ENCODE measurements around the gene SNRPD2. TPM values are rescaled to one million over a fixed set of nuclear protein-coding genes. Genes with fewer than 3 reads are reported as not detected.
"Not testable (repeated sequence)": the region's sequence is repeated elsewhere in the genome, so short reads cannot be mapped to it uniquely, and the experiment has no call there.

Gene SNRPD2
- total and polyA plus RNA-seq, 8 donors: 77.6 to 183 (median 133) TPM

DNA sequence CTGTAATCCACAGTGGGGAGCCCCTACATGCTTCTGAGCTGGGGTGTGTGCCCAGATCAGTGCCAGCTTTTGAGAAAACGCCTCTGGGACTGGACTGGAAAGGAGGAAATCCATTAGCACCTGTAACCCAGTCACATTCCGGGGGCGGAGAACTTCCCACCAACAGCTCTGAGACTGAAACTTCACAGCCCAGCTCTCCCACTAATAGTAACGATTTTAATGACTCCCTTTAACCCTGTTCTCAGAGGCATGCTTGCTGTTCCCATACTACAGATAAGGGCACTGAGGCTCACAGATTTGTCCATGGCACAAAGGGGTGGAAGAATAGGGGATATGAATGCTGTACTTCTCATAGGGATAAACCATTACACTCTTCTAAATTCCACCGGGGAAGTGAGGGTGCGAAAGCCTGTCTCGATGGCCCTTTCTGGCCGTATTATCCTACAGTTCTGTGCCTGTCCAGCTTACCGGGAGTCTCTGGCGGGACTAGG, 38.1 kb upstream of the SNRPD2 start:
- H3K9me3 ChIP-seq: no peaks in the 10 kb centered on the region
- H3K27ac ChIP-seq: peak overlapping the region in 2 of 4 donors; percentile 9 to 57
- peaks cover 4 to 10% (median 8%) of the 10 kb centered on the region in 3 donors for H3K4me1 ChIP-seq
- H3K36me3 ChIP-seq: no peaks in the 10 kb centered on the region
- no peak for FAIRE-seq
- peak in 1 of 6 donors; percentile 30 for DNase-seq
- H3K4me3 ChIP-seq: peak overlapping the region; percentile 44 to 77 (median 58)
- TF ChIP-seq, protein P1, sequence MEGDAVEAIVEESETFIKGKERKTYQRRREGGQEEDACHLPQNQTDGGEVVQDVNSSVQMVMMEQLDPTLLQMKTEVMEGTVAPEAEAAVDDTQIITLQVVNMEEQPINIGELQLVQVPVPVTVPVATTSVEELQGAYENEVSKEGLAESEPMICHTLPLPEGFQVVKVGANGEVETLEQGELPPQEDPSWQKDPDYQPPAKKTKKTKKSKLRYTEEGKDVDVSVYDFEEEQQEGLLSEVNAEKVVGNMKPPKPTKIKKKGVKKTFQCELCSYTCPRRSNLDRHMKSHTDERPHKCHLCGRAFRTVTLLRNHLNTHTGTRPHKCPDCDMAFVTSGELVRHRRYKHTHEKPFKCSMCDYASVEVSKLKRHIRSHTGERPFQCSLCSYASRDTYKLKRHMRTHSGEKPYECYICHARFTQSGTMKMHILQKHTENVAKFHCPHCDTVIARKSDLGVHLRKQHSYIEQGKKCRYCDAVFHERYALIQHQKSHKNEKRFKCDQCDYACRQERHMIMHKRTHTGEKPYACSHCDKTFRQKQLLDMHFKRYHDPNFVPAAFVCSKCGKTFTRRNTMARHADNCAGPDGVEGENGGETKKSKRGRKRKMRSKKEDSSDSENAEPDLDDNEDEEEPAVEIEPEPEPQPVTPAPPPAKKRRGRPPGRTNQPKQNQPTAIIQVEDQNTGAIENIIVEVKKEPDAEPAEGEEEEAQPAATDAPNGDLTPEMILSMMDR (IDR thresholded peaks at IDR 0.05): no peak
- H3K27me3 ChIP-seq: no peaks in the 10 kb centered on the region
- ATAC-seq: peak; percentile 2 to 19 (median 6)
- intact Hi-C loops (cut with DNase I): no loop called here
- whole genome bisulfite sequencing, 2 donors: 2% methylated on average over 10 of the region's 10 CpGs

DNA sequence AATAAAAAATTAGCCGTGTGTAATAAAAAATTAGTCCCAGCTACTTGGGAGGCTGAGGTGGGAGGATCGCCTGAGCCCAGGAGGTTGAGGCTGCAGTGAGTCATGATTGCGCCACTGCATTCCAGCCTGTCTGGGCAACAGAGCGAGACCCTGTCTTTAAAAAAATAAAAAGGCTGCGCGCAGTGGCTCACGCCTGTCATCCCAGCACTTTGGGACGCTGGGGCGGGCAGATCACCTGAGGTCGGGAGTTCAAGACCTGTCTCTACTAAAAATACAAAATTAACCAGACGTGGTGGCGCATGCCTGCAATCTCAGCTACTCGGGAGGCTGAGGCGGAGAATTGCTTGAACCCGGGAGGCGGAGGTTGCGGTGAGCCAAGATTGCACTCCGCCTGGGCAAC, 36.9 kb upstream of the SNRPD2 start:
- H3K27me3 ChIP-seq; intact Hi-C loops (cut with DNase I); DNase-seq; H3K4me3 ChIP-seq; ATAC-seq; H3K27ac ChIP-seq; H3K36me3 ChIP-seq; FAIRE-seq; H3K4me1 ChIP-seq; H3K9me3 ChIP-seq: not testable (repeated sequence)
- WGBS, 2 donors: 93% methylated on average over 18 of the region's 18 CpGs

DNA sequence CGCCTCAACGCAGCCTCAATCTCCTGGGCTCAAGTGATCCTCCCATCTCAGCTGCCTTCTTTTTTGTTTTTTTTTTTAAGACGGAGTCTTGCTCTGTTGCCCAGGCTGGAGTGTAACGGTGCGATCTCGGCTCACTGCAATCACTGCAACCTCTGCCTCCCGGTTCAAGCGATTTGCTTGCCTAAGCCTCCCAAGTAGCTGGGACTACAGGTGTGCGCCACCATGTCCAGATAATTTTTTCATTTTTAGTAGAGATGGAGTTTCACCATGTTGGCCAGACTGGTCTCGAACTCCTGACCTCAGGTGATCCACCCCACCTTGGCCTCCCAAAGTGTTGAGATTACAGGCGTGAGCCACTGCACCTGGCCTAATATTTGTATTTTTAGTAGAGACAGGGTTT, 28.3 kb upstream of the SNRPD2 start:
- H3K4me3 ChIP-seq; FAIRE-seq; H3K36me3 ChIP-seq; H3K9me3 ChIP-seq; H3K27me3 ChIP-seq; intact Hi-C loops (cut with DNase I); ATAC-seq; DNase-seq: not testable (repeated sequence)
- WGBS, 2 donors: 86 to 89% methylated on average over 11 of the region's 11 CpGs
- H3K27ac ChIP-seq: peak overlapping the region; percentile 28 to 66 (median 61)
- H3K4me1 ChIP-seq: peaks cover 0 to 14% (median 8%) of the 10 kb centered on the region in 3 donors

DNA sequence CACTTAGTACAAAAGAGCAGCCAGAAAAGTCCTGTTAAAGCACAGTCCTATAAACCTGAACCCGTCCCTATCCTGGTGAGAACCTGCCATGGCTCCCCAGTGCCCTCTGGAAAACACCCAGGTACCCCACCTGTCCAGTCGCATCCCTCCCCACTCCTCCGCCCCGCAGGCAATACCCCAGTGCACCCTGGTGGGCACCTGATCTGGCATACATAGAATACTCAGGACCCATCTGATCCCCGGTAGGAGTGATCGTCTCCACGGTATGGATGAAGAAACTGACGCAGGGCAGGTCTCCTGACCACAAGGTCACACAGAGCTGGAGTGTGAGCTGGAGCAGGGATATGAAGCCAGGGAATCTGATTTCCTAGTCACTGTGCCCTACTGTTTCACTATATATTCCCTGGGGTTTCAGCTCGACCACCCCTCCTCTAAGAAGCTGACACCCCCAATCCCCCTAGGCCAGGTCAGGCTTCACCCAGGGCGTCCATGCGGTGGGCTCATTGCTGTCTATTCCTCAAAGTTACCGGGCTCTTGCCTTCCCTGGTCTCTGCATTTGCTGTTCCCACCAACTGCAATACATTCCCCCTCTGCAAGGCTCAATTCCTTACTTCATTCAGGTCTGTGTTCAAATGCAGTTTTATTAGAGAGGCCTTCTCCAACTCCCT, 26.4 kb upstream of the SNRPD2 start:
- no peaks in the 10 kb centered on the region for H3K36me3 ChIP-seq
- FAIRE-seq (no peak), ATAC-seq (peak in 1 of 4 donors; percentile 1), DNase-seq (peak in 4 of 6 donors; percentile 52 to 75 (median 56))
- peaks cover 0 to 14% (median 8%) of the 10 kb centered on the region in 3 donors for H3K4me1 ChIP-seq
- H3K27ac ChIP-seq: peak overlapping the region; percentile 77 to 96 (median 84)
- intact Hi-C loops (cut with DNase I): loop anchor here in 1 of 3 donors (10.0 kb wide), 1 partner anchor 47 kb away; the partner anchor contains the start of gene SIX5
- WGBS, 2 donors: 40 to 45% methylated on average over 12 of the region's 12 CpGs
- H3K27me3 ChIP-seq: no peaks in the 10 kb centered on the region
- TF ChIP-seq, protein P1 (IDR thresholded peaks at IDR 0.05): no peak
- no peaks in the 10 kb centered on the region for H3K9me3 ChIP-seq
- peak overlapping the region in 3 of 4 donors; percentile 29 to 51 (median 45) for H3K4me3 ChIP-seq

DNA sequence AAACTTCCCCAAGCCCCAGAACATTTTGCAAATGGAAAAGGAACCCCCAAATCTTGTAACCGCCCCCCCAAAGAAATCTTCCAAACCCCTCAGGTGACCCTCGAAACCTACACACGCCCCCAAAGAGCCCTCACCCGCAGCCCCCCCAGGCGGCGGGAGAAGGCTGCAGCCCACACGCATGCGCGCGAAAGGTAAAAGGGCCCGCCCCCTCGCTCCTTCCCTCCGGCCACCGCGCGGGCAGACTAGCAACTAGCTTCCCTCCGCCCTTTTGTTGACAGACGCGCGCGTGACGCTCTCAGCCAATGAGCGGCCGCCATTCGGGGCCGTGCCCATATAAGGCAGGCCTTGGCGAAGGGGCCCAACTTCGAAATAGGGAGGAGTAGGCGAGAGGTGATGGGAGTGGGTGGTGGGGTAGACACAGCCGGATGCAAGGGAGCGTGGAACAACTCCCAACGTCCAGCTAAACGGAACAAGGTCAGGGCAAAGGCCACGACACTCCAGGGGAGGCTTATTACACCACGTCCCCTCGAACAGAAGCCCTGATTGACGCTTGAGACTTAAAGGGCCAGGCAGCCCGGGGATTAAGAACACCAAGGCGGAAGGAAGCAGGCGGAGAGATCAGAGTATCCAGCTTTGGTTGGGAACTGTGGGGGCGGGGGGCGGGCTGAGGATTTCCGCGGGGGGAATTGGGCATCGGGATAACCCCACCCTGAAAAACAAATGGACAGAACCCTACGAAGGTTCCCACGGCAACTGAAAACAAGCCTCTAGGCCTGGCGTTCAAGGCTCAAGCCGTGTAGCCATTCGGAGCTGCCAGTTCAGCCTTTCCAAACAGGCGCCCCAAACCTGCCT, 25.6 kb upstream of the SNRPD2 start:
- peaks cover 0 to 14% (median 8%) of the 10 kb centered on the region in 3 donors for H3K4me1 ChIP-seq
- H3K9me3 ChIP-seq: no peaks in the 10 kb centered on the region
- FAIRE-seq: peak; percentile 97
- DNase-seq: peak; percentile 98 to 99 (median 99)
- intact Hi-C loops (cut with DNase I): loop anchor here in 1 of 3 donors (10.0 kb wide), 1 partner anchor 47 kb away; the partner anchor contains the start of gene SIX5
- 0 to 1% methylated on average over 50 to 51 of the region's 51 CpGs for WGBS, 2 donors
- TF ChIP-seq, protein P1 (IDR thresholded peaks at IDR 0.05): no peak
- no peaks in the 10 kb centered on the region for H3K27me3 ChIP-seq
- peak overlapping the region; percentile 77 to 96 (median 84) for H3K27ac ChIP-seq
- no peaks in the 10 kb centered on the region for H3K36me3 ChIP-seq
- peak; percentile 90 to 95 (median 93) for ATAC-seq
- H3K4me3 ChIP-seq: peak overlapping the region; percentile 24 to 51 (median 37)

Measured in pancreas (tissue), 10 donors.